Osteocyte (in vitro differentiated cells): ENCODE measurements around the gene C10orf105. TPM values are rescaled to one million over a fixed set of nuclear protein-coding genes. Genes with fewer than 3 reads are reported as not detected.

ENCODE experiments used
- DNase-seq: peaks from one replicate; pipeline ENCODE4 v3.0.0; 2021; ENCODE audit warnings: mixed read lengths; ENCODE audit not compliant: unreplicated experiment; ENCODE audit errors: extremely low spot score
- H3K27ac Mint-ChIP-seq: one replicate; pipeline ENCODE4 v1.8.0; 2021; ENCODE audit warnings: mild to moderate bottlenecking, mixed read lengths; ENCODE audit not compliant: unreplicated experiment
- H3K27me3 Mint-ChIP-seq: one replicate; pipeline ENCODE4 v1.8.0; 2021; ENCODE audit warnings: mixed read lengths; ENCODE audit not compliant: unreplicated experiment
- H3K36me3 Mint-ChIP-seq: one replicate; pipeline ENCODE4 v1.8.0; 2021; ENCODE audit warnings: mixed read lengths; ENCODE audit not compliant: unreplicated experiment
- H3K4me1 Mint-ChIP-seq: one replicate; pipeline ENCODE4 v1.8.0; 2021; ENCODE audit warnings: mixed read lengths; ENCODE audit not compliant: unreplicated experiment
- H3K4me3 Mint-ChIP-seq: one replicate; pipeline ENCODE4 v1.8.0; 2021; ENCODE audit warnings: mild to moderate bottlenecking, moderate library complexity, mixed read lengths; ENCODE audit not compliant: unreplicated experiment
- H3K9me3 Mint-ChIP-seq: one replicate; pipeline ENCODE4 v1.8.0; 2021; ENCODE audit warnings: mixed read lengths; ENCODE audit not compliant: unreplicated experiment
- total RNA-seq: library from RNA; stranded (reverse); gene quantifications from 2 replicates; pipeline ENCODE4 v1.2.1, GENCODE V29; 2021
- TF ChIP-seq, protein P1 (sequence below): fragments of 200-600 bp; sonication (generic); IDR thresholded peaks from 2 replicates; pipeline ENCODE4 v1.5.0; 2021; ENCODE audit warnings: antibody characterized with exemption, mild to moderate bottlenecking, moderate library complexity

C10orf105 gene
- total RNA-seq, 1 donor from 2014 or later: not detected

DNA sequence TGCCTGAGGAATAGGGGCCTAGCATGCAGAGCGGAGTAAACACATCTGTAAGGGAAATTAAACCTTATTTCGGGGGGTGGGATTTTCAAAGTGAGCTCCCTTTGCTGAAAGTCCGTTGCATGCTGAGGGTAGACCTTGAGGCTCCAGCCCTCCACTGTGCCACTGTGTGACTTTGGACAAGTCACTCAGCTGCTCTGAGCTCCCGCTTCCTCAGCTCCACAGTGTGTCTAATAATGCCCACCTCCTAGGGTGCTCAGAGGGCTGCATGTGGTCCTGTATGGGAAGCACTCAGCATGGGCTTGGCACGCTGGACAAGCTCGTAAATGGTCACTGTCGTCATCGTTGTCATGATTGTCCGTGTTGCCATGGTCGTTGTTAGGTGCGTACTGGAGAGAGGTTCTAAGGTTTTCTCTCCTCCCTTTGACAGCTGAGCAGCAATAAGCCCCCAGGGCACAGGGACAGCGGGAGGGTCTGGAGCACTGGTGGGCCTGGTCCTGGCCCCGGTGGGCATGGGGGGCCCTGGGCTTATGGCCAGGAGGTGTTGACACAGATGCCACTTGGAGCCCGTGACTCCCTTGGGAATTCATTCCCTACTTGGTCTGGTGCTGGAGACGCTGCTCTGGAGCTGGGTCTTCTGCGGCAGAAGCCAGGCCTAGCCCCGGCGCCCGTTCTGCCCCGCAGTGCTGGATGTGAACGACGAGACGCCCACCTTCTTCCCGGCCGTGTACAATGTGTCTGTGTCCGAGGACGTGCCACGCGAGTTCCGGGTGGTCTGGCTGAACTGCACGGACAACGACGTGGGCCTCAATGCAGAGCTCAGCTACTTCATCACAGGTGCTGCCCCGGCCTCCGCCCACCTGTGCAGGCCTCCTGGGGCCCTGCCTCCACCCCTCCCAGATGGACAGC lies 13.1 kb downstream of the C10orf105 start:
- Mint-ChIP-seq H3K27ac (no peak overlapping the region), H3K4me1 (no peaks in the 10 kb centered on the region), H3K36me3 (no peaks in the 10 kb centered on the region), H3K9me3 (no peaks in the 10 kb centered on the region), H3K27me3 (peaks cover 19% of the 10 kb centered on the region), H3K4me3 (no peak overlapping the region)
- DNase-seq: no peak
- TF ChIP-seq, protein P1, sequence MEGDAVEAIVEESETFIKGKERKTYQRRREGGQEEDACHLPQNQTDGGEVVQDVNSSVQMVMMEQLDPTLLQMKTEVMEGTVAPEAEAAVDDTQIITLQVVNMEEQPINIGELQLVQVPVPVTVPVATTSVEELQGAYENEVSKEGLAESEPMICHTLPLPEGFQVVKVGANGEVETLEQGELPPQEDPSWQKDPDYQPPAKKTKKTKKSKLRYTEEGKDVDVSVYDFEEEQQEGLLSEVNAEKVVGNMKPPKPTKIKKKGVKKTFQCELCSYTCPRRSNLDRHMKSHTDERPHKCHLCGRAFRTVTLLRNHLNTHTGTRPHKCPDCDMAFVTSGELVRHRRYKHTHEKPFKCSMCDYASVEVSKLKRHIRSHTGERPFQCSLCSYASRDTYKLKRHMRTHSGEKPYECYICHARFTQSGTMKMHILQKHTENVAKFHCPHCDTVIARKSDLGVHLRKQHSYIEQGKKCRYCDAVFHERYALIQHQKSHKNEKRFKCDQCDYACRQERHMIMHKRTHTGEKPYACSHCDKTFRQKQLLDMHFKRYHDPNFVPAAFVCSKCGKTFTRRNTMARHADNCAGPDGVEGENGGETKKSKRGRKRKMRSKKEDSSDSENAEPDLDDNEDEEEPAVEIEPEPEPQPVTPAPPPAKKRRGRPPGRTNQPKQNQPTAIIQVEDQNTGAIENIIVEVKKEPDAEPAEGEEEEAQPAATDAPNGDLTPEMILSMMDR: no peak

DNA sequence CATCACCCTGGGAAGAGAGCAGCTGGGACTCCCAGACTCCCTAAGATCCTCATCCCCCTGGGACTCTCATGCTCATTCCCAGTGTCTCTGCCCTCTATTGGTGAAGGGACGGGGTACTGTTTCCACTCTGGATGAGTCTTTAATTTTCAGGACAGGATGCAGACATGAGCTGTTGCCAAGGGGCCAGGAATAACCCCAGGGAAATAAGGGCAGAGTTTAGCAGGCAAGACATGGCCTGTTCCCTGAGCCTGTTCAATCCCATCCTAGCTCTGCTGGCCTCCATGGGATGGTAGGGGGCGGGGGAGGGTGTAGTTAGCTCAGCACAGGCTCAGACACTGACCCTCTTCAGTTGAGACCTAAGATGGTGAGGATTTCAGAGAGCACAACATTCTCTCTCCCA lies 14.0 kb downstream of the C10orf105 start:
- no peak overlapping the region for H3K27ac Mint-ChIP-seq
- no peaks in the 10 kb centered on the region for H3K4me1 Mint-ChIP-seq
- TF ChIP-seq, protein P1: no peak
- H3K36me3 Mint-ChIP-seq: no peaks in the 10 kb centered on the region
- H3K4me3 Mint-ChIP-seq: no peak overlapping the region
- H3K27me3 Mint-ChIP-seq: peaks cover 22% of the 10 kb centered on the region
- DNase-seq: no peak
- no peaks in the 10 kb centered on the region for H3K9me3 Mint-ChIP-seq

DNA sequence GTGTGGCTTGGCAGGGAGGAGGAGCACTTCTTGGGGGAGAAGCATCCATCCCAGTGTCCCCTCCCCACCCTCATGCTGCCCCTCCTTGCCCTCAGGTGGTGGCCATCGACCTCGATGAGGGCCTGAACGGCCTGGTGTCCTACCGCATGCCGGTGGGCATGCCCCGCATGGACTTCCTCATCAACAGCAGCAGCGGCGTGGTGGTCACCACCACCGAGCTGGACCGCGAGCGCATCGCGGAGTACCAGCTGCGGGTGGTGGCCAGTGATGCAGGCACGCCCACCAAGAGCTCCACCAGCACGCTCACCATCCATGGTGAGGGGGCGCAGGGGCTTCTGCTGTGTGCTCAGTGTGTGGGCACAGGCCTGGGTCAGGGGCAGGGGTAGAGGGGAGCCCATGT lies 14.8 kb downstream of the C10orf105 start:
- no peak for DNase-seq

DNA sequence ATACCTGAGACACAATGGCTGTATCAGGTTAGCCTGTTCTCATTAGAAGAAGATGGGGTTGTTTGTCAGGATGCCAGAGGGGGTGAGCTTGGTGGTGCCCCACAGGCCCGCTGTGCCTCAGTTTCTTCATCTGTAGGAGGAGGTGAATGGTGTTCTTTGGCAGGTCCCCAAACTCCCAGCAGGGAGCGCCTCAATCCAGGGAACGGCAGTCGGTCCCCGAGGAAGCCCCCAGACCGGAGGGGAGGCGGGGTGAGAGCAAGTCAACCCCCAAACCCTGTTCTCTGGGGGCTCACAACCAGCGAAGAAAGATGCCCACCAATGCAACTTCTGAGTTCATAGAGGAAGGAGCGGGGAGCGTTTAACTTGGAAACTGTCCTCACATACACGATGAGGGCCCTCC lies 16.0 kb downstream of the C10orf105 start:
- no peaks in the 10 kb centered on the region for H3K4me1 Mint-ChIP-seq
- no peaks in the 10 kb centered on the region for H3K36me3 Mint-ChIP-seq
- H3K27ac Mint-ChIP-seq: no peak overlapping the region
- no peaks in the 10 kb centered on the region for H3K9me3 Mint-ChIP-seq
- H3K4me3 Mint-ChIP-seq: no peak overlapping the region
- TF ChIP-seq, protein P1: no peak
- H3K27me3 Mint-ChIP-seq: peaks cover 23% of the 10 kb centered on the region
- DNase-seq: no peak

More for the DNA sequence above, 14.8 kb downstream of the C10orf105 start:
- Mint-ChIP-seq H3K4me1 (no peaks in the 10 kb centered on the region), H3K9me3 (no peaks in the 10 kb centered on the region), H3K4me3 (no peak overlapping the region), H3K27ac (no peak overlapping the region), H3K36me3 (no peaks in the 10 kb centered on the region), H3K27me3 (peaks cover 17% of the 10 kb centered on the region)
- TF ChIP-seq, protein P1: no peak

DNA sequence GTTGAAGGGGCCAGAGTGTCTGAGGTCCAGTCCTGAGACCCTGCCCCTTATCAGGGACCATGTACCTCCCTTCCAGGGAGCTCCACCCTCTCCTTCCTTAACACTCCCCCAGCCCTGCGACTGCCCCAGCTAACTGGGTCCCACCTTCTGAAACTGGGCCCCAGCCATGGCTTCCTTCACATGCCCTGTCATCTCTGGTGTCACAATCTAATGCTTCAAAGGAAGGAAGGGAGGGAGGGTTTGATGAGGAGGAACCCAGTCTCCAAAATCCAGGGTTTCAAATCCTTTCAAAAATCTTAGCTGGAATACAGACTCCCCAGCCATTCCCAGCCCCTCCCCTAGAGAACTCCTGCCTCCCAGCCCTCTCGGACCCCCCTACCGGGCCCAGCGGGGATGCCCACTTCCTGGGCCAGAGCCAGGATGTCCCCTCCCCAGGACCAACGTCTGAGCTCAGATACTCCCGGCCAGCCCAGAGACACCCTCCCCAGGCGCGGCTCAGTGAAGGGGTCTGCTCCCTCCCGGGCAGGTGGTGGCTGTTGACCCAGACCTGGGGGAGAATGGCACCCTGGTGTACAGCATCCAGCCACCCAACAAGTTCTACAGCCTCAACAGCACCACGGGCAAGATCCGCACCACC lies 18.0 kb downstream of the C10orf105 start:
- Mint-ChIP-seq H3K9me3 (no peaks in the 10 kb centered on the region), H3K4me1 (no peaks in the 10 kb centered on the region), H3K27me3 (peaks cover 30% of the 10 kb centered on the region), H3K27ac (no peak overlapping the region), H3K36me3 (no peaks in the 10 kb centered on the region), H3K4me3 (no peak overlapping the region)
- TF ChIP-seq, protein P1: no peak
- DNase-seq: no peak
